IMR-90 (cell line): Measurements from ENCODE around the gene POLR2J2. TPM values are rescaled to one million over a fixed set of nuclear protein-coding genes. Genes with fewer than 3 reads are reported as not detected.
"Not testable (repeated sequence)": the region's sequence is repeated elsewhere in the genome, so short reads cannot be mapped to it uniquely, and the experiment has no call there.

ENCODE experiments used
- ATAC-seq: fragments of 200-7000 bp; cut with Tn5 transposase; 2 replicates; pipeline ENCODE4 v1.9.1; 2020; ENCODE audit warnings: low read depth, mild to moderate bottlenecking, moderate library complexity
- BruUV-seq: library from RNA; stranded (reverse); fragments of 400-500 nt; replicated peaks from 2 replicates; lab custom pipeline; 2021; lab: Mats Ljungman, UMichigan
- CTCF ChIA-PET: fragments of 300-600 bp; formaldehyde crosslinking; extraction: SDS; loops from one replicate; lab custom pipeline; 2021; ENCODE audit warnings: antibody characterized with exemption; lab: Yijun Ruan, JAX
- POLR2A ChIA-PET: fragments of 300-600 bp; sonication (Branson Sonifier 250); formaldehyde crosslinking; loops from one replicate; lab custom pipeline; 2022; ENCODE audit warnings: antibody characterized with exemption; ENCODE audit not compliant: unreplicated experiment; lab: Charles Lee
- DNase-seq: peaks from one replicate; pipeline ENCODE4 v3.0.0; 2013
- H2AFZ ChIP-seq: replicated peaks from 2 replicates; pipeline ENCODE3; 2013; ENCODE audit warnings: low read length, mild to moderate bottlenecking; ENCODE audit not compliant: poor library complexity
- H2AK5ac ChIP-seq: 2 replicates; pipeline ENCODE4 v1.6.1; 2013; ENCODE audit warnings: low read depth, low read length, inconsistent platforms
- H2AK9ac ChIP-seq: replicated peaks from 2 replicates; pipeline ENCODE3; 2013; ENCODE audit warnings: mild to moderate bottlenecking, low read depth, low read length, moderate library complexity; ENCODE audit not compliant: poor library complexity
- H2BK120ac ChIP-seq: 2 replicates; pipeline ENCODE4 v1.6.1; 2013; ENCODE audit warnings: low read depth, low read length, inconsistent platforms
- H2BK15ac ChIP-seq: 3 replicates; pipeline ENCODE4 v1.6.1; 2013; ENCODE audit warnings: low read depth, low read length, inconsistent platforms
- H2BK20ac ChIP-seq: 2 replicates; pipeline ENCODE4 v1.6.1; 2013; ENCODE audit warnings: low read depth, mild to moderate bottlenecking, inconsistent platforms, low read length, moderate library complexity
- H2BK5ac ChIP-seq: 2 replicates; pipeline ENCODE4 v1.6.1; 2013; ENCODE audit warnings: mild to moderate bottlenecking, low read depth, low read length, inconsistent platforms; ENCODE audit not compliant: poor library complexity, severe bottlenecking
- H3K14ac ChIP-seq: replicated peaks from 2 replicates; pipeline ENCODE4 v1.6.1; 2013; ENCODE audit warnings: low read depth, low read length, inconsistent platforms
- H3K18ac ChIP-seq: 2 replicates; pipeline ENCODE4 v1.6.1; 2013; ENCODE audit warnings: low read depth, low read length, control low read depth
- H3K23ac ChIP-seq: 2 replicates; pipeline ENCODE4 v1.6.1; 2013; ENCODE audit warnings: low read depth, low read length, inconsistent platforms
- H3K27ac ChIP-seq: 2 replicates; pipeline ENCODE4 v1.5.1; 2013; ENCODE audit warnings: mild to moderate bottlenecking, control low read depth, low read length; ENCODE audit not compliant: insufficient read depth
- H3K27me3 ChIP-seq: 2 replicates; pipeline ENCODE4 v1.6.1; 2013; ENCODE audit warnings: low read length; ENCODE audit not compliant: control insufficient read depth, insufficient read depth
- H3K36me3 ChIP-seq: 2 replicates; pipeline ENCODE4 v1.6.1; 2013; ENCODE audit warnings: low read length, mixed read lengths; ENCODE audit not compliant: control insufficient read depth, insufficient read depth
- H3K4ac ChIP-seq: 2 replicates; pipeline ENCODE4 v1.6.1; 2013; ENCODE audit warnings: low read depth, low read length, inconsistent platforms
- H3K4me1 ChIP-seq: 2 replicates; pipeline ENCODE4 v1.6.1; 2013; ENCODE audit warnings: low read length, mixed read lengths; ENCODE audit not compliant: control insufficient read depth, insufficient read depth
- H3K4me2 ChIP-seq: 2 replicates; pipeline ENCODE4 v1.6.1; 2013; ENCODE audit warnings: low read depth, mild to moderate bottlenecking, control low read depth, low read length, moderate library complexity
- H3K4me3 ChIP-seq: 2 replicates; pipeline ENCODE4 v1.5.1; 2013; ENCODE audit warnings: low read depth, mild to moderate bottlenecking, control low read depth, low read length, moderate library complexity; ENCODE audit not compliant: insufficient read depth
- H3K56ac ChIP-seq: 2 replicates; pipeline ENCODE4 v1.6.1; 2013; ENCODE audit warnings: low read length, inconsistent platforms; ENCODE audit not compliant: insufficient read depth; ENCODE audit errors: extremely low read depth
- H3K79me1 ChIP-seq, 2 experiments: 2 replicates each; pipeline ENCODE4 v1.6.1; 2013; ENCODE audit warnings: low read length in 2 of 2, inconsistent platforms in 1 of 2, low read depth in 1 of 2
- H3K9ac ChIP-seq: 2 replicates; pipeline ENCODE4 v1.6.1; 2013; ENCODE audit warnings: low read depth, low read length, control low read depth
- H3K9me1 ChIP-seq: 2 replicates; pipeline ENCODE4 v1.6.1; 2013; ENCODE audit warnings: low read length, inconsistent platforms; ENCODE audit not compliant: insufficient read depth
- H3K9me3 ChIP-seq: 2 replicates; pipeline ENCODE4 v1.6.1; 2013; ENCODE audit warnings: low read length; ENCODE audit not compliant: control insufficient read depth, insufficient read depth
- H4K20me1 ChIP-seq: 2 replicates; pipeline ENCODE4 v1.6.1; 2013; ENCODE audit warnings: low read length, inconsistent platforms; ENCODE audit not compliant: insufficient read depth
- H4K5ac ChIP-seq: 2 replicates; pipeline ENCODE4 v1.6.1; 2013; ENCODE audit warnings: mild to moderate bottlenecking, low read depth, low read length, control low read depth
- H4K8ac ChIP-seq, 2 experiments: 2 replicates each; pipeline ENCODE4 v1.6.1; 2013; ENCODE audit warnings: low read depth in 2 of 2, low read length in 2 of 2, control low read depth in 1 of 2, inconsistent platforms in 1 of 2
- H4K91ac ChIP-seq: 2 replicates; pipeline ENCODE4 v1.6.1; 2013; ENCODE audit warnings: low read depth, low read length, inconsistent platforms; ENCODE audit not compliant: insufficient read depth
- WGBS, 2 experiments: methylation state at CpG; one replicate each; pipeline versions ENCODE4 v1.1.5 to v1.1.7; 2013; ENCODE audit warnings: missing lambda C conversion rate in 2 of 2; ENCODE audit not compliant: insufficient read length in 1 of 2; ENCODE audit errors: extremely low coverage in 2 of 2; 5-methylcytosine and 5-hydroxymethylcytosine counted together
- dilution Hi-C: fragments of 300-500 bp; cut with HindIII; formaldehyde crosslinking; loops from one replicate; pipeline ENCODE4 v1.14.3; 2018; ENCODE audit warnings: low sequenced_read_pairs; ENCODE audit not compliant: unreplicated experiment
- in situ Hi-C: fragments of 300-500 bp; cut with MboI; formaldehyde crosslinking; loops from 3 replicates; pipeline ENCODE4 v1.14.3; 2019; ENCODE audit warnings: low sequenced_read_pairs, inconsistent platforms, mixed read lengths
- intact Hi-C: fragments of 100-400 bp; cut with micrococcal nuclease; formaldehyde crosslinking; loops from 2 replicates; pipeline ENCODE4 v1.10.0; 2022
- polyA plus RNA-seq, 3 experiments: library from polyadenylated mRNA; depleted of rRNA; stranded (reverse); fragments of >200 nt; gene quantifications; 2 replicates each; pipeline ENCODE4 v1.2.3, GENCODE V29; 2012; ENCODE audit warnings: low replicate concordance in 1 of 3
- total RNA-seq: library from RNA; depleted of rRNA; stranded (reverse); fragments of >200 nt; gene quantifications from 2 replicates; pipeline ENCODE4 v1.2.3, GENCODE V29; 2012

Gene POLR2J2
- total and polyA plus RNA-seq, 2 of the 4 experiments (the other 2 are of a cell fraction), result 1.3 to 1.6 TPM

DNA sequence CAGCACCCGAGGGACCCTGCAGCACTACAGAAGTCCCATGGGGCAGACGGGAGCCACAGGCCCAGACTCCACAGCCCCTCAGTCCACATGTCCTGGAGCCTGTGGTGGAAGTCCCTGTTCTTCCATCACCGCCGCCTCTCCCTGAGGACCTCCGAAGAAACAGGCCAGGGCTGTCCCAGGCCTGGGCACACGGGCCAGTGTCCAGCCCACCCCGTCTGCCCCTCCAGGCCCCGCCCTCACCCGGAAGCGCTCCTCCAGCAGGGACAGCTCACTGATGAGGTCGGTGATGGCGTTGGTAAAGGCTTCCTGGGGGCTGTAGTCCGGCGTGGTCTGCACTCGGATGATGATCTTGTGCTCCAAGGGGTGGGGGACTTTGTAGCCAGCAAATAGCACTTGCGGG, 4.6 kb downstream of the POLR2J2 start:
- dilution Hi-C loops, H3K4me3 ChIP-seq, intact Hi-C loops, H3K4me2 ChIP-seq, in situ Hi-C loops, H2AK9ac ChIP-seq, H3K9me3 ChIP-seq, H4K20me1 ChIP-seq, CTCF ChIA-PET, ATAC-seq, H3K18ac ChIP-seq, H2BK5ac ChIP-seq, H2BK15ac ChIP-seq, H3K56ac ChIP-seq, H3K9me1 ChIP-seq, H4K8ac ChIP-seq, H4K91ac ChIP-seq, H3K27ac ChIP-seq, H3K14ac ChIP-seq, H3K79me1 ChIP-seq, H3K36me3 ChIP-seq, BruUV-seq, H2BK20ac ChIP-seq, DNase-seq, H4K5ac ChIP-seq, H3K4ac ChIP-seq, H2AFZ ChIP-seq, H2BK120ac ChIP-seq, H3K9ac ChIP-seq, H3K23ac ChIP-seq, POLR2A ChIA-PET, H3K4me1 ChIP-seq, H2AK5ac ChIP-seq, H3K27me3 ChIP-seq: not testable (repeated sequence)
- no CpG with 5 or more reads among the region's 16 CpGs for WGBS, 2 experiments

GRCh38 chr7:102664765-102665164, 6.7 kb downstream of the POLR2J2 start:
- dilution Hi-C loops, POLR2A ChIA-PET, BruUV-seq, H4K91ac ChIP-seq, H3K36me3 ChIP-seq, H2AK5ac ChIP-seq, H3K18ac ChIP-seq, DNase-seq, H3K9me3 ChIP-seq, ATAC-seq, H3K4me1 ChIP-seq, H3K56ac ChIP-seq, H3K27ac ChIP-seq, H2BK15ac ChIP-seq, H3K9me1 ChIP-seq, in situ Hi-C loops, H3K4ac ChIP-seq, H4K5ac ChIP-seq, H3K9ac ChIP-seq, intact Hi-C loops, CTCF ChIA-PET, H2AK9ac ChIP-seq, H2BK120ac ChIP-seq, H3K23ac ChIP-seq, H2BK5ac ChIP-seq, H3K4me2 ChIP-seq, H3K14ac ChIP-seq, H2BK20ac ChIP-seq, H2AFZ ChIP-seq, H3K27me3 ChIP-seq, H3K4me3 ChIP-seq, H4K20me1 ChIP-seq, H4K8ac ChIP-seq, H3K79me1 ChIP-seq: not testable (repeated sequence)
- WGBS, 2 experiments, result no CpG with 5 or more reads among the region's 11 CpGs
